Smooth muscle cell (in vitro differentiated cells): ENCODE measurements around the gene GGA3. TPM values are rescaled to one million over a fixed set of nuclear protein-coding genes. Genes with fewer than 3 reads are reported as not detected.

ENCODE experiments used
- DNase-seq: peaks from one replicate; lab custom pipeline; 2025; ENCODE audit not compliant: unreplicated experiment; lab: John Stamatoyannopoulos, UW
- H2AFZ ChIP-seq: fragments of 200-600 bp; sonication (generic); 2 replicates; pipeline ENCODE4 v1.6.0; 2016; ENCODE audit warnings: antibody characterized with exemption, low read depth, mild to moderate bottlenecking
- H3F3A ChIP-seq: fragments of 200-600 bp; sonication (generic); 2 replicates; pipeline ENCODE4 v1.6.0; 2017; ENCODE audit warnings: antibody characterized with exemption, low read depth
- H3K27ac ChIP-seq: fragments of 200-600 bp; sonication (generic); 2 replicates; pipeline ENCODE4 v1.5.1; 2016; ENCODE audit warnings: low read depth, mild to moderate bottlenecking
- H3K27me3 ChIP-seq: fragments of 200-600 bp; sonication (generic); 2 replicates; pipeline ENCODE4 v1.6.1; 2016; ENCODE audit warnings: low read depth, mild to moderate bottlenecking
- H3K36me3 ChIP-seq: fragments of 200-600 bp; sonication (generic); 2 replicates; pipeline ENCODE4 v1.5.1; 2016; ENCODE audit warnings: low read depth
- H3K4me1 ChIP-seq: fragments of 200-600 bp; sonication (generic); 2 replicates; pipeline ENCODE4 v1.5.1; 2016; ENCODE audit warnings: low read depth
- H3K4me2 ChIP-seq: fragments of 200-600 bp; sonication (generic); 2 replicates; pipeline ENCODE4 v1.6.0; 2016; ENCODE audit warnings: mild to moderate bottlenecking
- H3K4me3 ChIP-seq: fragments of 200-600 bp; sonication (generic); 2 replicates; pipeline ENCODE4 v1.5.1; 2016; ENCODE audit warnings: mild to moderate bottlenecking
- H3K79me2 ChIP-seq: fragments of 200-600 bp; sonication (generic); 2 replicates; pipeline ENCODE4 v1.6.0; 2016; ENCODE audit warnings: low read depth, mild to moderate bottlenecking
- H3K9ac ChIP-seq: fragments of 200-600 bp; sonication (generic); 2 replicates; pipeline ENCODE4 v1.6.0; 2016; ENCODE audit warnings: low read depth
- H3K9me3 ChIP-seq: fragments of 200-600 bp; sonication (generic); replicated peaks from 2 replicates; pipeline ENCODE4 v1.5.1; 2016; ENCODE audit warnings: low read depth
- H4K20me1 ChIP-seq: fragments of 200-600 bp; sonication (generic); 2 replicates; pipeline ENCODE4 v1.6.0; 2016; ENCODE audit warnings: low read depth
- WGBS: methylation state at CpG from one replicate; pipeline ENCODE4 v1.1.7; 2016; ENCODE audit warnings: low lambda C conversion rate; 5-methylcytosine and 5-hydroxymethylcytosine counted together
- polyA plus RNA-seq: library from polyadenylated mRNA; unstranded; fragments of >200 nt; fragmentation: Nextera tagmentation; extraction: Ambion mirVana; gene quantifications from 2 replicates; pipeline ENCODE4 v1.2.1, GENCODE V29; 2016
- total RNA-seq: library from RNA; depleted of rRNA; stranded (reverse); fragments of >200 nt; gene quantifications from 2 replicates; pipeline ENCODE4 v1.2.3, GENCODE V29; 2014
- TF ChIP-seq, protein P1 (sequence below): fragments of 200-600 bp; sonication (generic); IDR thresholded peaks from 2 replicates; pipeline ENCODE4 v1.5.1; 2017; ENCODE audit warnings: borderline replicate concordance, mild to moderate bottlenecking, antibody characterized with exemption; ENCODE audit not compliant: insufficient read depth, poor library complexity, severe bottlenecking

The GGA3 gene
- total and polyA plus RNA-seq, 2 experiments from 2014 or later, result 20.5 to 23.9 TPM

DNA sequence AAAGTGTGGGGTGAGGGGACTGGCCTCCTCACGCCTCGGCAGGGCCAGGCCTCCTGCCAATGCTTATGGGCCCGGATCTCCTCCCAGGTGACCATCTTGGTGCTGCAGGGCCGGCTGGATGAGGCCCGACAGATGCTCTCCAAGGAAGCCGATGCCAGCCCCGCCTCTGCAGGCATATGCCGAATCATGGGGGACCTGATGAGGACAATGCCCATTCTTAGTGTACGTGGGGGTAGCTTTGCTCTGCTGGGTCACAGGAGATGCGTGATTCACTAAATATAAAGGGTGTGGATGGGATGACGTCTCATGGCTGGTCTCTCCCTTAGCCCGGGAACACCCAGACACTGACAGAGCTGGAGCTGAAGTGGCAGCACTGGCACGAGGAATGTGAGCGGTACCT is 36.4 kb downstream of the GGA3 start:
- no peaks in the 10 kb centered on the region for H3K36me3 ChIP-seq
- TF ChIP-seq, protein P1, sequence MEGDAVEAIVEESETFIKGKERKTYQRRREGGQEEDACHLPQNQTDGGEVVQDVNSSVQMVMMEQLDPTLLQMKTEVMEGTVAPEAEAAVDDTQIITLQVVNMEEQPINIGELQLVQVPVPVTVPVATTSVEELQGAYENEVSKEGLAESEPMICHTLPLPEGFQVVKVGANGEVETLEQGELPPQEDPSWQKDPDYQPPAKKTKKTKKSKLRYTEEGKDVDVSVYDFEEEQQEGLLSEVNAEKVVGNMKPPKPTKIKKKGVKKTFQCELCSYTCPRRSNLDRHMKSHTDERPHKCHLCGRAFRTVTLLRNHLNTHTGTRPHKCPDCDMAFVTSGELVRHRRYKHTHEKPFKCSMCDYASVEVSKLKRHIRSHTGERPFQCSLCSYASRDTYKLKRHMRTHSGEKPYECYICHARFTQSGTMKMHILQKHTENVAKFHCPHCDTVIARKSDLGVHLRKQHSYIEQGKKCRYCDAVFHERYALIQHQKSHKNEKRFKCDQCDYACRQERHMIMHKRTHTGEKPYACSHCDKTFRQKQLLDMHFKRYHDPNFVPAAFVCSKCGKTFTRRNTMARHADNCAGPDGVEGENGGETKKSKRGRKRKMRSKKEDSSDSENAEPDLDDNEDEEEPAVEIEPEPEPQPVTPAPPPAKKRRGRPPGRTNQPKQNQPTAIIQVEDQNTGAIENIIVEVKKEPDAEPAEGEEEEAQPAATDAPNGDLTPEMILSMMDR, result no peak
- H3K9me3 ChIP-seq, result no peaks in the 10 kb centered on the region
- no peaks in the 10 kb centered on the region for H3K79me2 ChIP-seq
- H3K4me1 ChIP-seq, result no peaks in the 10 kb centered on the region
- no peak overlapping the region for H2AFZ ChIP-seq
- H3K4me2 ChIP-seq, result no peak overlapping the region
- no peak for DNase-seq
- no peak overlapping the region for H3K27ac ChIP-seq
- H3K9ac ChIP-seq, result no peak overlapping the region
- no peaks in the 10 kb centered on the region for H3F3A ChIP-seq
- WGBS, result 90% methylated on average over 14 of the region's 14 CpGs
- no peaks in the 10 kb centered on the region for H4K20me1 ChIP-seq
- no peaks in the 10 kb centered on the region for H3K27me3 ChIP-seq
- H3K4me3 ChIP-seq, result no peak overlapping the region

- Histone ChIP-seq H3F3A (no peaks in the 10 kb centered on the region), H3K27me3 (no peaks in the 10 kb centered on the region), H3K36me3 (peaks cover 4% of the 10 kb centered on the region), H3K79me2 (no peaks in the 10 kb centered on the region), H3K4me1 (no peaks in the 10 kb centered on the region), H3K9me3 (no peaks in the 10 kb centered on the region), H2AFZ (no peak overlapping the region), H3K9ac (no peak overlapping the region), H3K27ac (no peak overlapping the region), H3K4me3 (no peak overlapping the region), H3K4me2 (no peak overlapping the region), H4K20me1 (no peaks in the 10 kb centered on the region)
- 94% methylated on average over 3 of the region's 3 CpGs for WGBS
- TF ChIP-seq, protein P1, result no peak
- DNase-seq, result no peak
Measured at GRCh38 chr17:75219815-75220214, 41.6 kb downstream of the GGA3 start.

GRCh38 chr17:75218131-75218530 is 43.3 kb downstream of the GGA3 start:
- Histone ChIP-seq H3K27me3 (no peaks in the 10 kb centered on the region), H3K9me3 (no peaks in the 10 kb centered on the region), H3K4me3 (no peak overlapping the region), H3K9ac (no peak overlapping the region), H3F3A (no peaks in the 10 kb centered on the region), H2AFZ (no peak overlapping the region), H3K79me2 (no peaks in the 10 kb centered on the region), H3K4me1 (no peaks in the 10 kb centered on the region), H3K4me2 (no peak overlapping the region), H3K36me3 (peaks cover 10% of the 10 kb centered on the region), H3K27ac (no peak overlapping the region), H4K20me1 (no peaks in the 10 kb centered on the region)
- DNase-seq, result no peak
- WGBS, result over 99% methylated on average over 6 of the region's 6 CpGs
- TF ChIP-seq, protein P1, result no peak

DNA sequence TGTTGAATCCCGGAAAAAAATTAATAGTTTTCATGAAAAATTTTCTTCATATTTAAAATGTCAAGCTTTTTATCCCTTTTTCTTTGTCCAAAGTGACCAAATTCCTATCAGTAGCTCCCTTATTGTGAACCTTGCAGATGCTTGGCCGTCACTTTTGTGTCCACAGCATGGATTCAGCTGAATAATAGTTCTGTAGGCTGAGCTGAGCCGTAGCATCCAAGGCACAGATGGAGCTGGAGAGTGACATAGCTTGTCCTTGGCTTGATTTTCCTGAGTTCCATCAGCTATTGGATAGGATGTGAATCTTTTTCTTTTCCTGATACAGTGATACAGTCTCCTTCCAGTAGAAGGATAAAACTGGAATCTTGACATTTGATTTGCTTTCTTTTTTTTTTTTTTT is 52.3 kb downstream of the GGA3 start:
- H3K79me2 ChIP-seq, result peaks cover 47% of the 10 kb centered on the region
- H3K27me3 ChIP-seq, result no peaks in the 10 kb centered on the region
- no peak for DNase-seq
- no peak overlapping the region for H2AFZ ChIP-seq
- H3K27ac ChIP-seq, result no peak overlapping the region
- H3K9me3 ChIP-seq, result no peaks in the 10 kb centered on the region
- no peak overlapping the region for H3K4me3 ChIP-seq
- H3K9ac ChIP-seq, result no peak overlapping the region
- H4K20me1 ChIP-seq, result no peaks in the 10 kb centered on the region
- H3K4me2 ChIP-seq, result no peak overlapping the region
- 99% methylated on average over 3 of the region's 3 CpGs for WGBS
- peaks cover 16% of the 10 kb centered on the region for H3K36me3 ChIP-seq
- TF ChIP-seq, protein P1, result no peak
- H3F3A ChIP-seq, result peaks cover 4% of the 10 kb centered on the region
- peaks cover 13% of the 10 kb centered on the region for H3K4me1 ChIP-seq
